ENCODE results near the gene LRCH1.

LRCH1 gene

GRCh38 chr13:46526100-46526735, 26.8 kb upstream of the LRCH1 start:
- H3K27ac Mint-ChIP-seq, result no peak overlapping the region
- peaks cover 23% of the 10 kb centered on the region for H3K27me3 Mint-ChIP-seq (ENCODE audit: low read depth)
- DNase-seq (ENCODE audit: low spot score), result no peak
- no peaks in the 10 kb centered on the region for H3K36me3 Mint-ChIP-seq (ENCODE audit: low read depth)
- H3K4me1 Mint-ChIP-seq (ENCODE audit: low read depth), result peaks cover 16% of the 10 kb centered on the region
- H3K9me3 Mint-ChIP-seq, result no peaks in the 10 kb centered on the region
- H3K4me3 Mint-ChIP-seq, result no peak overlapping the region

- Mint-ChIP-seq H3K27ac (no peak overlapping the region), H3K4me3 (no peak overlapping the region), H3K27me3 (ENCODE audit: low read depth) (peaks cover 23% of the 10 kb centered on the region), H3K9me3 (no peaks in the 10 kb centered on the region), H3K4me1 (ENCODE audit: low read depth) (peaks cover 21% of the 10 kb centered on the region), H3K36me3 (ENCODE audit: low read depth) (no peaks in the 10 kb centered on the region)
- DNase-seq (ENCODE audit: low spot score), result no peak
Measured at GRCh38 chr13:46526740-46527139, 26.2 kb upstream of the LRCH1 start.

GRCh38 chr13:46527237-46527636, 25.7 kb upstream of the LRCH1 start:
- no peaks in the 10 kb centered on the region for H3K9me3 Mint-ChIP-seq
- peaks cover 23% of the 10 kb centered on the region for H3K27me3 Mint-ChIP-seq (ENCODE audit: low read depth)
- H3K27ac Mint-ChIP-seq, result no peak overlapping the region
- H3K4me1 Mint-ChIP-seq (ENCODE audit: low read depth), result peaks cover 21% of the 10 kb centered on the region
- no peaks in the 10 kb centered on the region for H3K36me3 Mint-ChIP-seq (ENCODE audit: low read depth)
- H3K4me3 Mint-ChIP-seq, result no peak overlapping the region
- no peak for DNase-seq (ENCODE audit: low spot score)

- H3K4me3 Mint-ChIP-seq, result no peak overlapping the region
- no peak for DNase-seq (ENCODE audit: low spot score)
Measured at GRCh38 chr13:46529216-46529919, 23.6 kb upstream of the LRCH1 start.

GRCh38 chr13:46530084-46530935, 22.7 kb upstream of the LRCH1 start:
- Mint-ChIP-seq H3K27ac (no peak overlapping the region), H3K4me1 (ENCODE audit: low read depth) (peaks cover 21% of the 10 kb centered on the region)
- DNase-seq (ENCODE audit: low spot score), result no peak

More at GRCh38 chr13:46529216-46529919, 23.6 kb upstream of the LRCH1 start:
- no peak overlapping the region for H3K27ac Mint-ChIP-seq
- peaks cover 14% of the 10 kb centered on the region for H3K27me3 Mint-ChIP-seq (ENCODE audit: low read depth)
- H3K4me1 Mint-ChIP-seq (ENCODE audit: low read depth), result peaks cover 21% of the 10 kb centered on the region
- H3K9me3 Mint-ChIP-seq, result no peaks in the 10 kb centered on the region
- no peaks in the 10 kb centered on the region for H3K36me3 Mint-ChIP-seq (ENCODE audit: low read depth)

GRCh38 chr13:46531953-46532352, 21.0 kb upstream of the LRCH1 start:
- peaks cover 17% of the 10 kb centered on the region for H3K4me1 Mint-ChIP-seq (ENCODE audit: low read depth)
- no peaks in the 10 kb centered on the region for H3K9me3 Mint-ChIP-seq
- no peaks in the 10 kb centered on the region for H3K27me3 Mint-ChIP-seq (ENCODE audit: low read depth)
- no peaks in the 10 kb centered on the region for H3K36me3 Mint-ChIP-seq (ENCODE audit: low read depth)
- DNase-seq (ENCODE audit: low spot score), result no peak
- H3K27ac Mint-ChIP-seq, result no peak overlapping the region
- no peak overlapping the region for H3K4me3 Mint-ChIP-seq

More at GRCh38 chr13:46530084-46530935, 22.7 kb upstream of the LRCH1 start:
- H3K9me3 Mint-ChIP-seq, result no peaks in the 10 kb centered on the region
- H3K27me3 Mint-ChIP-seq (ENCODE audit: low read depth), result peaks cover 9% of the 10 kb centered on the region
- H3K36me3 Mint-ChIP-seq (ENCODE audit: low read depth), result no peaks in the 10 kb centered on the region
- H3K4me3 Mint-ChIP-seq, result no peak overlapping the region

GRCh38 chr13:46535002-46535401, 18.0 kb upstream of the LRCH1 start:
- Mint-ChIP-seq H3K27me3 (ENCODE audit: low read depth) (no peaks in the 10 kb centered on the region), H3K4me3 (no peak overlapping the region), H3K36me3 (ENCODE audit: low read depth) (no peaks in the 10 kb centered on the region), H3K27ac (no peak overlapping the region), H3K9me3 (no peaks in the 10 kb centered on the region), H3K4me1 (ENCODE audit: low read depth) (peaks cover 11% of the 10 kb centered on the region)
- no peak for DNase-seq (ENCODE audit: low spot score)

GRCh38 chr13:46535825-46536224, 17.1 kb upstream of the LRCH1 start:
- peaks cover 7% of the 10 kb centered on the region for H3K4me1 Mint-ChIP-seq (ENCODE audit: low read depth)
- H3K36me3 Mint-ChIP-seq (ENCODE audit: low read depth), result no peaks in the 10 kb centered on the region
- no peak overlapping the region for H3K27ac Mint-ChIP-seq
- no peaks in the 10 kb centered on the region for H3K9me3 Mint-ChIP-seq
- peaks cover 3% of the 10 kb centered on the region for H3K27me3 Mint-ChIP-seq (ENCODE audit: low read depth)
- H3K4me3 Mint-ChIP-seq, result no peak overlapping the region
- no peak for DNase-seq (ENCODE audit: low spot score)

- Mint-ChIP-seq H3K27me3 (ENCODE audit: low read depth) (peaks cover 3% of the 10 kb centered on the region), H3K9me3 (no peaks in the 10 kb centered on the region), H3K27ac (no peak overlapping the region), H3K4me3 (no peak overlapping the region), H3K36me3 (ENCODE audit: low read depth) (no peaks in the 10 kb centered on the region), H3K4me1 (ENCODE audit: low read depth) (peaks cover 4% of the 10 kb centered on the region)
- DNase-seq (ENCODE audit: low spot score), result no peak
Measured at GRCh38 chr13:46536341-46536740, 16.6 kb upstream of the LRCH1 start.

GRCh38 chr13:46539231-46539630, 13.7 kb upstream of the LRCH1 start:
- H3K27ac Mint-ChIP-seq, result no peak overlapping the region
- H3K4me3 Mint-ChIP-seq, result no peak overlapping the region
- H3K9me3 Mint-ChIP-seq, result no peaks in the 10 kb centered on the region
- DNase-seq (ENCODE audit: low spot score), result no peak
- no peaks in the 10 kb centered on the region for H3K36me3 Mint-ChIP-seq (ENCODE audit: low read depth)
- H3K4me1 Mint-ChIP-seq (ENCODE audit: low read depth), result peaks cover 2% of the 10 kb centered on the region
- peaks cover 6% of the 10 kb centered on the region for H3K27me3 Mint-ChIP-seq (ENCODE audit: low read depth)

- no peaks in the 10 kb centered on the region for H3K36me3 Mint-ChIP-seq (ENCODE audit: low read depth)
- H3K4me3 Mint-ChIP-seq, result no peak overlapping the region
- no peak for DNase-seq (ENCODE audit: low spot score)
- no peaks in the 10 kb centered on the region for H3K9me3 Mint-ChIP-seq
- H3K27ac Mint-ChIP-seq, result no peak overlapping the region
- H3K4me1 Mint-ChIP-seq (ENCODE audit: low read depth), result peaks cover 2% of the 10 kb centered on the region
- H3K27me3 Mint-ChIP-seq (ENCODE audit: low read depth), result peaks cover 14% of the 10 kb centered on the region
Measured at GRCh38 chr13:46541210-46541609, 11.8 kb upstream of the LRCH1 start.

GRCh38 chr13:46542833-46543232, 10.1 kb upstream of the LRCH1 start:
- Mint-ChIP-seq H3K9me3 (no peaks in the 10 kb centered on the region), H3K36me3 (ENCODE audit: low read depth) (no peaks in the 10 kb centered on the region), H3K27me3 (ENCODE audit: low read depth) (peaks cover 20% of the 10 kb centered on the region), H3K27ac (no peak overlapping the region), H3K4me3 (no peak overlapping the region), H3K4me1 (ENCODE audit: low read depth) (peaks cover 2% of the 10 kb centered on the region)
- no peak for DNase-seq (ENCODE audit: low spot score)

- Mint-ChIP-seq H3K4me1 (ENCODE audit: low read depth) (peaks cover 2% of the 10 kb centered on the region), H3K27ac (no peak overlapping the region), H3K27me3 (ENCODE audit: low read depth) (peaks cover 21% of the 10 kb centered on the region), H3K4me3 (no peak overlapping the region), H3K9me3 (no peaks in the 10 kb centered on the region), H3K36me3 (ENCODE audit: low read depth) (no peaks in the 10 kb centered on the region)
- no peak for DNase-seq (ENCODE audit: low spot score)
Measured at GRCh38 chr13:46543287-46543686, 9.7 kb upstream of the LRCH1 start.

GRCh38 chr13:46544208-46544607, 8.8 kb upstream of the LRCH1 start:
- Mint-ChIP-seq H3K4me1 (ENCODE audit: low read depth) (peaks cover 2% of the 10 kb centered on the region), H3K36me3 (ENCODE audit: low read depth) (no peaks in the 10 kb centered on the region), H3K27me3 (ENCODE audit: low read depth) (peaks cover 28% of the 10 kb centered on the region), H3K9me3 (no peaks in the 10 kb centered on the region), H3K4me3 (no peak overlapping the region), H3K27ac (no peak overlapping the region)
- DNase-seq (ENCODE audit: low spot score), result no peak
